ES-I3 (cell line): ENCODE results near the gene FGGY.

Experiments used
- H3K36me3 ChIP-seq: 2 replicates; pipeline ENCODE4 v1.6.1; 2013; ENCODE audit warnings: mild to moderate bottlenecking, low read length, control low read depth, moderate library complexity; ENCODE audit not compliant: insufficient read depth
- H3K4me1 ChIP-seq: 2 replicates; pipeline ENCODE4 v1.6.1; 2013; ENCODE audit warnings: mild to moderate bottlenecking, control low read depth, low read length; ENCODE audit not compliant: insufficient read depth
- H3K9ac ChIP-seq: 2 replicates; pipeline ENCODE4 v1.6.1; 2013; ENCODE audit warnings: low read depth, mild to moderate bottlenecking, low read length, moderate library complexity
- H3K9me3 ChIP-seq: 2 replicates; pipeline ENCODE4 v1.6.1; 2013; ENCODE audit warnings: mild to moderate bottlenecking, low read length, moderate library complexity; ENCODE audit not compliant: control insufficient read depth, insufficient read depth

Gene FGGY

DNA sequence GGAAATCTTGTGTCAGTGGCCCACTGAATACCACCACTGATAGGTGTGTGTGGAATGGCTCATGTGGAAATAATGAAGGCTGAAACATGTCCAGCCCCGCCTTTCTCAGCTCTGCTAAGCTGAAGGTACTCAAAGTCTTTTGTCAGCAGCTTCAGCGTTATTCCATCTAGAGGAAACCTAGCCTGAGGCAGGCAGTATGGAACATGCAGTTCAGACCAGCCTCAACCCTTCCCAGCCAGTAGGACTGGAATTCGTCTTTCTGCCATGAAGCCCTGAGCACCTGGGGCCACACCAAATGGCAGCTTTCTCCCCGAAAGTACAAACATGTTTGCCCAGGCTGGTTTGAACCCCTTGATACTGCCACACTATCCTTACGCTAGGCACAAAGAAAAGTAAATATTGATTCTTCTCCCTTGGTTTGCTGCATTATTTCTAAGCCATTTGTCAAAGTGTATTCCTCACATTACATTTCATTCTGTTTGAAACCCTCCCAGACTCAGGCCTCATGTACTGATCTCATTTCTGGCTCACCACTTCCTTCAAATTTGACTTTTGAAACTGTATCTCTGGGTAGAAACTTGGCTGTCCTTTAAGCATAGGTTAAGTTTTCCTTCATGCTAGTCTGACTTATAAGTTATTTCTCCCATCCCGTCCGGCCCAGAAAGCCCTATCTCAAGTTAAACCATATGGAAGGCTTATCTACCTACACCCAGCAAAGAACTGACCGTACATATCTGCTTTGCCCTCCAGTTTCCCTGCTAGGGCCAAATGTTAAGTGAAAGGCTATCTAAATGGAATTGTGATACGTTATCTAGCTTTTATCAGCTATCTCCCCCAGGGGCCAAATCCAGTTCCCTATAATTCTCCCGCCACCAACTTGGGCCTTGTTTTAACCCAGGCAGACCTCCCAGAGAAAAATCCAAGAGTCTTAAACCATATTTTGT is 472.2 kb downstream of the FGGY start:
- H3K36me3 ChIP-seq = no peaks in the 10 kb centered on the region
- H3K9me3 ChIP-seq = no peaks in the 10 kb centered on the region
- H3K4me1 ChIP-seq = peaks cover 8% of the 10 kb centered on the region
- no peak overlapping the region for H3K9ac ChIP-seq

GRCh38 chr1:59769736-59770095 is 472.8 kb downstream of the FGGY start:
- Histone ChIP-seq H3K9ac (no peak overlapping the region), H3K36me3 (no peaks in the 10 kb centered on the region), H3K4me1 (peaks cover 8% of the 10 kb centered on the region), H3K9me3 (no peaks in the 10 kb centered on the region)

- Histone ChIP-seq H3K36me3 (no peaks in the 10 kb centered on the region), H3K4me1 (peaks cover 4% of the 10 kb centered on the region), H3K9me3 (no peaks in the 10 kb centered on the region), H3K9ac (no peak overlapping the region)
These were observed 474.5 kb downstream of the FGGY start for GRCh38 chr1:59771361-59771760.

- Histone ChIP-seq H3K9ac (no peak overlapping the region), H3K9me3 (no peaks in the 10 kb centered on the region), H3K4me1 (no peaks in the 10 kb centered on the region), H3K36me3 (no peaks in the 10 kb centered on the region)
These were observed 478.6 kb downstream of the FGGY start for GRCh38 chr1:59775480-59775879.

- Histone ChIP-seq H3K9ac (no peak overlapping the region), H3K36me3 (no peaks in the 10 kb centered on the region), H3K9me3 (no peaks in the 10 kb centered on the region), H3K4me1 (no peaks in the 10 kb centered on the region)
These were observed 480.3 kb downstream of the FGGY start for GRCh38 chr1:59776960-59777852.

GRCh38 chr1:59779949-59780348 is 483.1 kb downstream of the FGGY start:
- H3K4me1 ChIP-seq = no peaks in the 10 kb centered on the region
- H3K36me3 ChIP-seq = no peaks in the 10 kb centered on the region
- no peak overlapping the region for H3K9ac ChIP-seq
- no peaks in the 10 kb centered on the region for H3K9me3 ChIP-seq

DNA sequence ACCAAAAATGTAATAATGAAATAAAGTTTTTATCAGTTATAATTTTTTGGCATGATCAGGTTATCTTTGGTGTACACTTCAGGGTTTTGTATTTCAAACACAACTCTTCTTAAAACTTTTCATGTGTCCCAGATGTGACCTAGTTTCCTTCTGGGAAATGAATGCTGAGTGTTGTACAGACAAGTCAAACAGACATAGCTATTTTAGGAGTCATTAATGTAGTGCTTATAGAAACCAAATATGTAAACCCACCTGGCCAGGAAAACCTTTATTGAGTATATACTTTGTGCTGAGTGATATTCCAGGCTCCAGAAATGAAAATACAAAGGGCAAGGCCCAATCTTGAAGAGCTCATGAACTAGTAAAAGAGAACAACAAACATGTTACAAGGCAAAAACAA is 491.9 kb downstream of the FGGY start:
- no peak overlapping the region for H3K9ac ChIP-seq
- peaks cover 10% of the 10 kb centered on the region; the same call in 1 of the 2 replicates for H3K9me3 ChIP-seq
- H3K36me3 ChIP-seq = no peaks in the 10 kb centered on the region
- H3K4me1 ChIP-seq = no peaks in the 10 kb centered on the region

- no peak overlapping the region for H3K9ac ChIP-seq
- H3K9me3 ChIP-seq = no peaks in the 10 kb centered on the region
- H3K36me3 ChIP-seq = no peaks in the 10 kb centered on the region
- no peaks in the 10 kb centered on the region for H3K4me1 ChIP-seq
These were observed 501.7 kb downstream of the FGGY start for GRCh38 chr1:59798600-59798999.

DNA sequence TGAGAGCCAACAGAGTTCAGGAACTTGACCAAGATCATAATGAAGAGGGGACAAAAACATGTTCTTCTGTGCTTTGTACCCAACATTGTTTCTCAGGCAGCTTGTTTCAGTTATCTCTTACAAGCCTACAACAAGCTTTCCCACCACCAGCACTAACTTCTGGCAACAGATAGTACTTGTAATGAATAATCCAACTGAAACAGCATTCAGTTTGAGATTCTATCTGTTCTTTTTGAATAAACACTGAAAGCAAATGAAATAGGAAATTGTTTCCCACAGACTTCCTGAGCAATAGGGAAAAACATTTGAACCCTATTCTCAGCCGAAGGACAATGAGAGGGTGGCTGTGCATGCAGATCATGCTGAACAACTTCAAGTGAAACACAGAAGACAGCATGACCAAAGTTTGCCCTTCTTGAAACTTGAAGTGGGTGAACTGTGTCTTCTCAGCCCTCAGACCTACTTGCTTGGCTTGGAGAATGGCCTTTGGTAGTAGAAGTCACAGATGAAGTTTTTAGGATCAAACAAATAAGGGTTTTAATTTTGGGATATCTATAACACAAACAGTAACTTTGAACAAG is 506.7 kb downstream of the FGGY start:
- no peaks in the 10 kb centered on the region for H3K9me3 ChIP-seq
- H3K4me1 ChIP-seq = no peaks in the 10 kb centered on the region
- no peaks in the 10 kb centered on the region for H3K36me3 ChIP-seq
- H3K9ac ChIP-seq = no peak overlapping the region

- no peaks in the 10 kb centered on the region for H3K4me1 ChIP-seq
- H3K36me3 ChIP-seq = no peaks in the 10 kb centered on the region
- H3K9ac ChIP-seq = no peak overlapping the region
- no peaks in the 10 kb centered on the region for H3K9me3 ChIP-seq
These were observed 507.4 kb downstream of the FGGY start for GRCh38 chr1:59804301-59804700.

GRCh38 chr1:59805554-59805953 is 508.7 kb downstream of the FGGY start:
- Histone ChIP-seq H3K9ac (no peak overlapping the region), H3K9me3 (no peaks in the 10 kb centered on the region), H3K4me1 (no peaks in the 10 kb centered on the region)

More at GRCh38 chr1:59805554-59805953, 508.7 kb downstream of the FGGY start:
- H3K36me3 ChIP-seq = no peaks in the 10 kb centered on the region
